GM18858 (cell line): ENCODE data around the gene ZNF43.
"Not testable (repeated sequence)": the region's sequence is repeated elsewhere in the genome, so short reads cannot be mapped to it uniquely, and the experiment has no call there.

Experiments used
- ATAC-seq: cut with Tn5 transposase; IDR thresholded peaks from one replicate; pipeline ENCODE4 v1.9.1; 2021; ENCODE audit not compliant: unreplicated experiment

The ZNF43 gene

DNA sequence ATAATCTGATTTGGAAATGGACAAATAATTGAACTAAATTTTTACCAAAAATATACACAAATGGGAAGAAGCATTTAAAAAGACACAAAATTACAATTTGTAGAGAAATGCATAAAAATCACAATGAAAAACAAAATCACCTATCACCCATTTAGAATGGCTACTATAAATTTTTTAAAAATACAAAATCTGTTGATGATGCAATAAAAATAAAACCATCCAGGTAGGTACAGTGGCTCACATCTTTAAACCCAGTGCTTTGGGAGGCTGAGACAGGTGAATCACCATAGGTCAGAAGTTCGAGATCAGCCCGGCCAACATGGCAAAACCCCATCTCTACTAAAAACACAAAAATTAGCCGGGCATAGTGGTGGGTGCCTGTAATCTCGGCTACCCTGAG is 23.5 kb downstream of the ZNF43 start:
- ATAC-seq: no peak

DNA sequence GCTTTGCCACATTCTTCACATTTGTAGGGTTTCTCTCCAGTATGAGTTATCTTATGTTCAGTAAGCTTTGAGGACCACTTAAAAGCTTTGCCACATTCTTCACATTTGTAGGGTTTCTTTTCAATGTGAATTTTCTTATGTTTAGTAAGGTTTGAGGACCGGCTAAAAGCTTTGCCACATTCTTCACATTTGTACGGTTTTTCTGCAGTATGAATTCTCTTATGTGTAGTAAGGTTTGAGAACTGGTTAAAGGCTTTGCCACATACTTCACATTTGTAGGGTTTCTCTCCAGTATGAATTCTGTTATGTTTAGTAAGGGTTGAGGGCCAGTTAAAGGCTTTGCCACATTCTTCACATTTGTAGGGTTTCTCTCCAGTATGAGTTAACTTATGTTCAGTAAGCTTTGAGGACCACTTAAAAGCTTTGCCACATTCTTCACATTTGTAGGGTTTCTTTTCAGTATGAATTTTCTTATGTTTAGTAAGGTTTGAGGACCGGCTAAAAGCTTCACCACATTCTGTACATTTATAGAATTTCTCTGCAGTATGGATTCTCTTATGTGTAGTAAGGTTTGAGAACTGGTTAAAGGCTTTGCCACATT is 27.5 kb downstream of the ZNF43 start:
- ATAC-seq: not testable (repeated sequence)

DNA sequence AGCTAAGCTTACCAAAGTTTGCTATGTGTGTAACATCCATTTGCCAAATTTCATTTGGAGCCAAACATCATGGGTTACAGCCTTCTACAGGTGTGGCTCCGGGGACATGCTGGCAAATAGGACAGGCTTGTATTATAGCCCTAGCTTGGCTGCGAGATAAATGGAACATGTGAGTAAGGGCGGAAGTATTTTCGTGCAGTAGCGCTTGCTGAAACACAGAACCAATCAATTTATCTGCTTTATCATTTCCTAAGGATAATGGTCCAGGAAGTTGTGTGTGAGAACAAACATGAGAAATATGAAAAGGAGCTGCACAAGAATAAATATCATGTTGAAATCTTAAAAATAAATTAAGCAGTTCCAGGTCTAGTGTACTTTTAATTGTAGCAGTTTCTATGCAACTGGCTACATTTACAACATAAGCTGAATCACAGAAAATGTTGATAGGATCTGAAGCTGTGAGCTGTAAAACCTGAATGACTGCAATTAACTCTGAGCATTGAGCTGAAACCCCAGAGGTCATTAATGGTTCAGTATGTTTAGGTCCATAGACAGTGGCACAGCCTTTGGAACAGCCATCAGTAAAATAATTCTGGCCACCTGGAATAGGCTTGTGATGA is 46.4 kb downstream of the ZNF43 start:
- no peak for ATAC-seq

DNA sequence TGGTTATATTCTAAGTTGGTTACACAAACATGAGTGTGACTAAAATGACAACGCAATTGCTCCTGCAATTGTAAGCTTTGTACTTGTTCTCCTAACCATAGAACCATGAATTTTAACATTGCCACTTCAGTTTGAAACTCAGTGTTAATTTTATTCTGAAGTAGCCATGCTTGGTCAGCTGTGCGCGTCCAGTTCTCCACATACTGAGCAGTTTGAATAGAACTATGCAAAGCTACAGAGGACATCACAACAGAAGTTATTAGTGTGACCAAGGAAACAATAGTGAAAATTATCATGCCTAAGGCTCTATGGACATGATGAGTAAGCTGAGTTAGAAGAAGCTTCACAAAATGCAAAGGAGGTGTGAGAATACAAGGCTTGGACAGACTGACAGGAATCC is 49.0 kb downstream of the ZNF43 start:
- ATAC-seq: no peak

DNA sequence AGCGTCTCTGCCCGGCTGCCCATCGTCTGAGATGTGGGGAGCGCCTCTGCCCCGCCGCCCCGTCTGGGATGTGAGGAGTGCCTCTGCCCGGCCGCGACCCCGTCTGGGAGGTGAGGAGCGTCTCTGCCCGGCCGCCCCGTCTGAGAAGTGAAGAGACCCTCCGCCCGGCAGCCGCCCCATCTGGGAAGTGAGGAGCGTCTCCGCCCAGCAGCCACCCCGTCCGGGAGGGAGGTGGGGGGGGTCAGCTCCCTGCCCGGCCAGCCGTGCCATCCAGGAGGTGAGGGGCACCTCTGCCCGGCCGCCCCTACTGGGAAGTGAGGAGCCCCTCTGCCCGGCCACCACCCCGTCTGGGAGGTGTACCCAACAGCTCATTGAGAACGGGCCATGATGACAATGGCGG is 60.2 kb downstream of the ZNF43 start:
- ATAC-seq: not testable (repeated sequence)

DNA sequence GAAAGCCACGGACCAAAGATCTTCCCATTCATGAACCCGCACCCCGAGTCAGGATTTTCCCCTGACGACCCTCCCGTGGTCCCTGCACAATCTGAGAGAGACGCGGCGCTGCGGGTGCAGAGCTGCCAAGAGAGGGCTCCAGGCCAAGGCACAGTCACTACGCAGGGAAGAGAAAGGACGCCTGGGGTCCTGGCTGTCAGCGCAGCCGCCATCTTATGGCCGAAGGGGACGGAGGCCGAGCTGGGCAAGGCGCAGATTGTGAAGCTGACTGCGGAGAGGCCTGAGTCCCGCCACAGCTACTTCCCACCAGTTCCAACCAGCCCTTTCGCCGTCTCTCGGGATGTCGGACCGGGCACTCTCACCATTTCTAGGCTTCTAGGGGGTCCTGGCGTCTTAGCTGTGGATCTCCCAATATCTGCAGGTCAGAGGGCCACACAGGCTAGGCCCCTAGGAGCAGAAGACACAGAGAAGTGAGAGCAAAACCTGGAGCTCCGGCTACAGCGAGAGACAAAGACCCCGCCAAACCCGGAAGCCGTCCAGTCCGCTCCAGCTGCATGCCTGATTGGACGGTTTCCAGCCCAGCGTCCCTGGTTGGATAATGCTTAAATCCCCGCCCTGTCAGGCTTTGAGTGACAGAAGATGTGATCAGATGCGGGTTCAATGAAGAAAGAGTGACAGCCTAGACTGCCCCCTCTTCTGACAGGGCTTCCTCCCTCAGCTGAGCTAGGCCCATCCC is 68.7 kb downstream of the ZNF43 start, which contains the start of gene ZNF100:
Gene ZNF100 (minus strand): TSS at position 515 of the 736 bp plus-strand sequence. CDS start 150 bp downstream, at position 365.
- peak; percentile 93 for ATAC-seq

DNA sequence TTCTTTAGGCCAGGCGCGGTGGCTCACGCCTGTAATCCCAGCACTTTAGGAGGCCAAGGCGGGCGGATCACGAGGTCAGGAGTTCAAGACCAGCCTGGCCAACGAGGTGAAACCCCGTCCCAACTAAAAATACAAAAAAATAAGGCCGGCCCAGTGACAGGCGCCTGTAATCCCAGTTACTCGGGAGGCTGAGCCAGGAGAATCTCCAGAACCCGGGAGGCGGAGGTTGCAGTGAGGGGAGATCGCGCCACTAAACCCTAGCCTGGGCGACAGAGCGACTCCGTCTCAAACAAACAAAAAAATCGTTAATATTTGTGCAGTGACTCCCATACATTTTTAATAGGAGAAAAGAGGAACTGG is 69.3 kb downstream of the ZNF43 start:
- not testable (repeated sequence) for ATAC-seq

DNA sequence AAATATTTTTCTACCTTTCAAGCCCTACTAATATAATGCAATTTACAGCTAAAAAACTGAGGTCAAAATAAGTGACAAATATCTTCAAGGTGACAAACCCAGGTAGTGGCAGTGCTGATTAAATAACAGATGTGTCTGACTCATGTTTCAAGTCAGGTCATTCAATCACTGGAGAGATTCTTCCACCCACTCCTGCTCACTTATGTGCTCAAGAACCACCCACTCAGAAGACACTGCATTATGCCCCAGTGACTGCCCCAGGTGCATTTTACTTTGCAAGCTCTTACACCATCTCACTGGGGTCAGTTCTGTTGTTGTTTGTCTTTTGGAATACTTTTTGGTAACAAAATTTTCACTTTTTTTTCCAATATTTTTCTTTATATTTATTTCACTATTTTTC is 70.8 kb downstream of the ZNF43 start:
- ATAC-seq: no peak

DNA sequence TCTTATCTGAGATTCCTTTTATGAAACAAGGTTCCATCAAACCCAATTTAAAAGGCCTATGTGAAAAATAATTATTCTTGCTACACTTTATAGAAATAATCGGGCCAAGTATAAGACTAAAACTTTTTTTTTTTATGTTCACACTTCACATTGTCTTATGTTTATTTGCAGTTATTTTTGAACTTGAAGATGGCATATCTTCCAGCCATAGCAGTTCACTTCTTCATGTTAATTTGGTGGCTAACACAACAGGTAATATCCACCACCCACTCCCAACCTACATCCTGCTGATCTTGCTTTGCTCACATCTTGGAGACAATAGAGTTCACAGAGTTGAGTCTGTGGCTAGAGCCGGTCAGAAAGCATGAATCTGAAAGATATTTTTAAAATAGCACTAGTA is 74.4 kb downstream of the ZNF43 start:
- ATAC-seq: not testable (repeated sequence)

DNA sequence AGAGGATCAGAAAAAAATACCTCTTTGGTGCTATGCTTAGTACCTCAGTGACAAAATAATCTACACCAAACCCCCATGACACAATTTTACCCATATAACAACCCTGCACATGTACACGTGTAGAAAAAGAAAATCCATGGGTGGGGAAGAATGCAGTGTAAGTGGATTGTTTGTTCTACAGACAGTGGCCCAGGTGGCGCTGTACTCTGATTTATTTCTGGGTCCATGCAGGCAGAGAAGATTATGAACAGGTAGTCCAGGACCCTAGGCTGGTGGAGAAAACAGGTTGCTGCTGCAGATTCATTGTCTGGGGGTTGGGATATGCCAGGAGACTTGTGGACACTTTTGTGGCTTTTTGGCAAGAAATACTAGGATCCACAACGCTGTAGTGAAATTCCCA is 77.7 kb downstream of the ZNF43 start:
- no peak for ATAC-seq

DNA sequence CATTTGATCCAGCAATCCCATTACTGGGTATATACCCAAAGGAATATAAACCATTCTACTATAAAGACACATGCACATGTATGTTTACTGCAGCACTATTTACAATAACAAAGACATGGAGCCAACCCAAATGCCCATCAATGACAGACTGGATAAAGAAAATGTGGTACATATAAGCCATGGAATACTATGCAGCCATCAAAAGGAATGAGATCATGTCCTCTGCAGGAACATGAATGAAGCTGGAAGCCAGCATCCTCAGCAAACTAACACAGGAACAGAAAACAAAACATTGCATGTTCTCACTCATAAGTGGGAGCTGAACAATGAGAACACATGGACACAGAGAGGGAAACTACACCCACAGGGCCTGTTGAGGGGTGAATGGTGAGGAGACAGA is 80.4 kb downstream of the ZNF43 start:
- ATAC-seq: not testable (repeated sequence)
